HG02840 (cell line): ENCODE data around the gene PHKG2.

ENCODE experiments used
- ATAC-seq: cut with Tn5 transposase; IDR thresholded peaks from one replicate; pipeline ENCODE4 v1.9.1; 2021; ENCODE audit warnings: mild to moderate bottlenecking, moderate library complexity, moderate number of reproducible peaks; ENCODE audit not compliant: unreplicated experiment, low FRiP score

Gene PHKG2

GRCh38 chr16:30753596-30753995 is 5.4 kb downstream of the PHKG2 start:
- ATAC-seq: no peak

GRCh38 chr16:30755955-30756780 is 7.9 kb downstream of the PHKG2 start:
- no peak for ATAC-seq

DNA sequence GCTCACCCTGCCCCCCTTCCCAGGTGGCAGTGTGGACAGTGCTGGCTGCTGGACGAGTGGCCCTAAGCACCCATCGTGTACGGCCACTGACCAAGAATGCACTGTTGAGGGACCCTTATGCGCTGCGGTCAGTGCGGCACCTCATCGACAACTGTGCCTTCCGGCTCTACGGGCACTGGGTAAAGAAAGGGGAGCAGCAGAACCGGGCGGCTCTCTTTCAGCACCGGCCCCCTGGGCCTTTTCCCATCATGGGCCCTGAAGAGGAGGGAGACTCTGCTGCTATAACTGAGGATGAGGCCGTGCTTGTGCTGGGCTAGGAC is 8.5 kb downstream of the PHKG2 start:
- ATAC-seq: no peak

DNA sequence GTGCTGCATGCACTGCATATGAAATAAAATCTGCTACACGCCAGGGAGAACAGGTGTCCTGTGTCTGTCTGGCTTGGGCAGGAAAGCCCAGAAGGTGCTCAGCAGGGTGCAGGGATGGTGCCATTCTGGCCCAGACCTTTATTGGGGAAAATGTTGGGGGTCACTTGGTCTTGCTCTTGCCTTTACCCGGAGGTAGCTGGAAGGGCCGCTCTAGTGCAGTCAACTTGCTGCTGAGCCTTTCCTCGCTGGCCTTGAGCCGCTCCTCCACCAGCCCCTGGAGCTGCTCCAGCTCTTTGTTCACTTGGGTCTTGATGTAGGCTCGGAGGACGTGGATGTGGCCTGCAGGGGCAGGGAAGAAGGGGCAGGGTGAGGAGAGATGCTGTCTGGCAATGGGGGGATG is 9.1 kb downstream of the PHKG2 start:
- no peak for ATAC-seq

GRCh38 chr16:30758988-30759491 is 10.8 kb downstream of the PHKG2 start:
- ATAC-seq: no peak

DNA sequence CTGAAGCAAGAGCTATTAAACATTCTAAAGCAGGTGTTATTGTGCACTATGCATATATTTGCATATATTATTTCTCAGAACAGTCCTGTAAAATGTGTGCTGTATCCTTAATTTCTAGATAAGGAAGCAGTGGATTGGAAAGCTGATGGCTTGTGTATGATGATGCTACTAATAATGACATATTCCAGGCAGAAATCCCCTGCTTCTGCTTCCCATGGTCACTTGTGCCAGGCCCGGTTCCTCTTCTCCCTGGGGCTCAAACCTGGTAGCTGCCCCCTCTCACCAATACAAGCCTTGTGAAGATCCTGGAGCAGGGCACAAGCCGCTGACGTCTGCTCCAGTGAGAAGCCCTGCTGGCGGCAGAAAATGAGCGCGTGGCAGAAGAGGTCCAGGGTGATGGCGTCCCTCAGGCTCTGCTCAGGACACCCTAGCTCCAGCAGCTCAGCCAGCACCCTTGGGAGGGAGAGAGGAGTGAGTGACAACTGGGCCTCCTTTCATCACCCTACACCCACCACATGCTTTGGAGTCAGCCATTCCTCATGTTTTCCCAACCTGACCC is 11.9 kb downstream of the PHKG2 start:
- no peak for ATAC-seq

GRCh38 chr16:30760577-30761426 is 12.6 kb downstream of the PHKG2 start:
- ATAC-seq: no peak

DNA sequence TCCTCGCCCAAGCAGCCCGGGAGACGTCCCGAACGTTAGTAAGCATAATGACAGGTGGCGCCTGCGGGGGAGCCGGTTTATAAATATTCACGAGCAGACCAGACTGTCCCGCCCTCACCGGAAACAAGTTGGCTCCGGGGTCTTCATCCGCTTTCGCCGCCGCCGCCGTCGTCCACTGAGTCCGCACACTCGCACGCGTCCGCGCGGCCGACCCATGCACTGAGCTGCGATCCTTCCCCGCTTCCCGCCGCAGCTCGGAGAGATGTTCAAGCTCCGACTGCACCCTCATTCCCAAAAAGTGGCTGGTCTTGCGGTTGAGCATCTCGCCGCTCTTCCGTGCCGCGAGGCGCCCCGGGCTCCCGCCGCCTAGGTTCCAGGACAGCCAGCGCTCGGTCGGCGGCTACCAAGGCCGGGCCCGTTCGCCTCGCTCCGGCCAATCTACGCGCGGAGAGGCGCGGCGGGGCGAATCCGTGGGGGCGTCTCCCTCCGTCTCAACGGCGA is 13.3 kb downstream of the PHKG2 start:
- peak; percentile 23 for ATAC-seq

DNA sequence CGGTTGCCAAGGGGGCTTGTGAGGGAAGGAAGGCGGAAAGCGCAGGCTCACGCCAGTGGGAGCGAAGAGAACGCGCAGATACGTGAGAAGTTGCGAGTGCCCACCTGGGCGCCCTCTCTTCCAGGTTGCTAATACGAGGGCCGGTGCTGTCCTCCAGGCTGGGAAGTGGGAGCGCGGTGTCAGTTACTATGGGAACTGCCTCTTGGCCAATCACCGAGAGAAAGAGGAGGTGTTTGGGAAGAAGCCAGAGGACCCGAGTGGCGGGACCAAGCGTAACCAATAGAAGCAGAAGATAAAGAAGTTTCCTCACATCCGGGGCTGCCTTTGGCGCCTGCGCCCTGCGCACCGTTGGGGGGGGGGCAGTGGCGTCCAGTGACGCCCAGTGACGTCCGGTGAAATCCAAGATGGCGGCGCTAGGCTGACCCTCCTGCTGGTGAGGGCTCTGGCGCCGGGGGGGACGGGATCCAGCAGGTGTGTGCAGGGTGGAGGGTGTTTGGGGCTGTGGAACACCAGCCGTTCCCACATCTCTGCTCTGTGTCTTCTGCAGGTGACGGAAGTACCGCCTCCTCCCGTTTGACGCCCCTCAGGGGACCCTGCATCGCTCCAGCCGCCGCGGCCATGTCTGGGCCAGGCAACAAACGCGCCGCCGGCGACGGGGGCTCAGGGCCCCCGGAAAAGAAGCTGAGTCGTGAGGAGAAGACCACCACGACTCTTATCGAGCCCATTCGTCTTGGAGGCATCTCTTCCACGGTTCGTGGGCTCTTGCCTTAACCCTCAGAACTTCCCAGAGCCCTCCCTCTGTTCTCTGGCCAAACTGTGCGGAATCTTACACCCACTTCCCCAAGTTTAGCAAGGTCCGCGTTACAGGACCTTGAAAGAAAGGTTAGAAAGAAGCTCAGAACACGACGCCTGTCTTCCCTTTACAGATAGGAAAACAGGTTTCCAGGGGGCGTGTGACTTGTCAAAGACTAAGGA is 14.0 kb downstream of the PHKG2 start, which contains the start of the genes CFAP119 and RNF40:
Gene CFAP119, minus strand, starts transcription at position 135 of the 975 bp plus-strand sequence. CDS start 314 bp downstream, outside the sequence.
Gene RNF40, plus strand, starts transcription at position 395 of the 975 bp plus-strand sequence. Its CDS starts 224 bp downstream, at position 619.
- ATAC-seq: peak; percentile 86

- no peak for ATAC-seq
Observed at GRCh38 chr16:30762991-30763725, 14.9 kb downstream of the PHKG2 start.

- ATAC-seq: no peak
Observed at GRCh38 chr16:30764086-30764485, 15.9 kb downstream of the PHKG2 start.

DNA sequence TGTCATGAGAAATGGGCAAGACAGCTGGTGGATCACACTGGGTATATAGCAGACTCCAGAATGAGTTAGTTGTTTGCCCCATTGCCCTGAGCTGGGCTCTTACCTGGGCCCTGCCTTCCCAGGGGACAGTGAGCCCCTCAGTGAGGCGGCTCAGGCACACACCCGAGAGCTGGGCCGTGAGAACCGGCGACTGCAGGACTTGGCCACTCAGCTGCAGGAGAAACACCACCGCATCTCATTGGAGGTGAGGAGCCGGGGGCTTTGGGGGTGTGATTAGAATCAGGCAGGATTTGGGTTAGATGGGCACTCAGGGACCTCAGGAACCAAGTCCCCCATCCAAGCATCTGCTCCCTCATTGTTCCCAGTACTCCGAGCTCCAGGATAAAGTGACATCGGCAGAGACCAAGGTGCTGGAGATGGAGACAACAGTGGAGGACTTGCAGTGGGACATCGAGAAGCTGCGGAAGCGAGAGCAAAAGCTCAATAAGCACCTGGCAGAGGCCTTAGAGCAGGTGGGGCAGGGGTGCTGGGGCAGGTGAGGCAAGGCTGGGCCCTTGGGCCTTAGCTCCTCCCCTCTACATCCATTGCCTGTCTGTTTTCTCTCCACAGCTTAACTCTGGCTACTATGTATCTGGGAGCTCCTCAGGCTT is 16.7 kb downstream of the PHKG2 start:
- no peak for ATAC-seq

DNA sequence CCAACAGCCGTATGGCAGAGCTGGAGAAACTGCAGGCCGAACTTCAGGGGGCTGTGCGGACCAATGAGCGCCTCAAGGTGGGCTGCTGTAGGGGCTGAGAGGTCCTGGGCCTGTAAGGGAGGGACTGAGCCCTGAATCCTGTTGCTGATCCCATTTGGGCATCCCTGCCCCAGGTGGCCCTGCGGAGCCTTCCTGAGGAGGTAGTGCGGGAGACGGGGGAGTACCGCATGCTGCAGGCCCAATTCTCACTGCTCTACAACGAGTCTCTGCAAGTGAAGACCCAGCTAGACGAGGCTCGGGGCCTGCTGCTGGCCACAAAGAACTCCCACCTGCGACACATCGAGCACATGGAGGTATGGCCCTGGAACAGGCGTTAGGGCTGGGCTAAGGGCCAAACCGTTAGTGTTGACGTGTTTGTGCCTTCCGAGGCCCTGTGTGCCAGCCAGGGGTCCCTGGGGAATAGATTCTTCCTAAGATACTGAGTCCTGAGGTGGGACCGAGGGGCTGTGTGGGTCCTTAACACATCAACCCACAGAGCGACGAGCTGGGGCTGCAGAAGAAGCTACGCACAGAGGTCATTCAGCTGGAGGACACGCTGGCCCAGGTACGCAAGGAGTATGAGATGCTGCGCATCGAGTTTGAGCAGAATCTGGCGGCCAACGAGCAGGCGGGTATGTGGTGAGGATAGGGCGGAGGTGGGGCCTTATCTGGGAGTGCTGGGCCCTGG is 18.1 kb downstream of the PHKG2 start:
- no peak for ATAC-seq

DNA sequence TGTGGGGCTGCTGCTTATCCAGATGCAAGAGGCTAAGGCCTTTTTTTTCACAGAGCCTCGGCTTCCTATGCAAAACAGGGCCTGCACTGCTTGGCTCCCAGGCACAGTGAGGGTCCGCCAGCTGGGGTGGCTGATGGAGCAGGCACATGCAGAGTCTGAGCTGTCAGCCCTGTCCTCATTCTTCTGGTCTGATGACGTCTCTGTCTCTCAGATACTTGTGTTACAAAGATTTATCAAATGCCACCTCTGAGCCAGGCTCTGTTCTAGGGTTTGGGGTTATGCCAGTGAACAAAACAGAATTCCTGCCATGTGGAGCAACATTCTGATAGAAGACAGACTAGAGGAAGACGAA is 18.7 kb downstream of the PHKG2 start:
- no peak for ATAC-seq

DNA sequence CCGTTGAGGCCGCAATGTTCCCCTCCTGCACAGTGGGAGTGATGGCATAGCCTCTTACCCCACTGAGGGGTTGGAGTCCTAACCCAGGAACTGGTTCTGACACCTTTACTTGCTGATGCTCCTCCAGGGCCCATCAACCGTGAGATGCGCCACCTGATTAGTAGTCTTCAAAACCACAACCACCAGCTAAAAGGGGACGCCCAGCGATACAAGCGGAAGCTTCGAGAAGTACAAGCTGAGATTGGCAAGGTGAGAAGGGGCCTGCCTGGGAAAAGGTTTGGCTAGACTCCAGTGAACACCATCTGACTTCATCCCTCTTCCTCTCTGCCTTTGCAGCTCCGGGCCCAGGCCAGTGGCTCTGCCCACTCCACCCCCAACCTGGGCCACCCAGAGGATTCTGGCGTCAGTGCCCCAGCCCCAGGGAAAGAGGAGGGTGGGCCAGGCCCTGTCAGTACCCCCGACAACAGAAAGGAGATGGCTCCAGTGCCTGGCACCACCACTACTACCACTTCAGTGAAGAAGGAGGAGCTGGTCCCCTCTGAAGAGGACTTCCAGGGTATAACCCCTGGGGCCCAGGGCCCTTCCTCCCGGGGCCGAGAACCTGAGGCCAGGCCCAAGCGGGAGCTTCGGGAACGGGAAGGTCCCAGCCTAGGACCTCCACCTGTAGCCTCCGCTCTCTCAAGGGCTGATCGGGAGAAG is 19.7 kb downstream of the PHKG2 start:
- no peak for ATAC-seq

GRCh38 chr16:30768583-30769181 is 20.5 kb downstream of the PHKG2 start:
- no peak for ATAC-seq
